CD4-positive, alpha-beta memory T cell (primary cell): Measurements from ENCODE around the gene KCNG3. TPM values are rescaled to one million over a fixed set of nuclear protein-coding genes. Genes with fewer than 3 reads are reported as not detected.

Experiments used
- CTCF ChIA-PET: fragments of 350-600 bp; sonication (Branson Sonifier 250); formaldehyde crosslinking; loops from one replicate; lab custom pipeline; 2021; ENCODE audit warnings: inconsistent platforms; ENCODE audit not compliant: partially characterized antibody; lab: Charles Lee
- POLR2A ChIA-PET: fragments of 350-600 bp; sonication (Branson Sonifier 250); formaldehyde crosslinking; loops from one replicate; lab custom pipeline; 2021; ENCODE audit not compliant: partially characterized antibody; lab: Charles Lee
- DNase-seq, 5 donors: peaks; one replicate each; pipeline versions ENCODE4 v3.0.0 to v3.0.0-alpha.2; 2020 to 2022; ENCODE audit warnings: mixed read lengths in 1 of 5
- H3K27ac ChIP-seq: one replicate; pipeline ENCODE4 v1.7.0; 2013; ENCODE audit warnings: low read depth, low read length
- H3K27me3 ChIP-seq: 2 replicates; pipeline ENCODE4 v1.7.0; 2013; ENCODE audit warnings: mild to moderate bottlenecking, low read length, moderate library complexity; ENCODE audit not compliant: insufficient read depth
- H3K36me3 ChIP-seq: 2 replicates; pipeline ENCODE4 v1.7.0; 2013; ENCODE audit warnings: mild to moderate bottlenecking, low read length, moderate library complexity; ENCODE audit not compliant: insufficient read depth
- H3K4me1 ChIP-seq: 2 replicates; pipeline ENCODE4 v1.7.0; 2013; ENCODE audit warnings: mild to moderate bottlenecking, low read length, moderate library complexity; ENCODE audit not compliant: insufficient read depth
- H3K4me3 ChIP-seq, 2 donors: one replicate each; pipeline ENCODE4 v1.7.0; 2013; ENCODE audit warnings: low read length in 2 of 2, mild to moderate bottlenecking in 1 of 2
- H3K9me3 ChIP-seq, 2 donors: one replicate each; pipeline ENCODE4 v1.7.0; 2013; ENCODE audit warnings: low read length in 2 of 2, control low read depth in 1 of 2; ENCODE audit not compliant: control insufficient read depth in 1 of 2
- H3K27ac Mint-ChIP-seq, 7 donors: one replicate each; pipeline ENCODE4 v1.8.0; 2020 to 2021; ENCODE audit warnings: mixed read lengths in 7 of 7, mild to moderate bottlenecking in 6 of 7, inconsistent platforms in 3 of 7, moderate library complexity in 3 of 7
- H3K27me3 Mint-ChIP-seq, 2 donors: one replicate each; pipeline ENCODE4 v1.8.0; 2020 to 2021; ENCODE audit warnings: mixed read lengths in 2 of 2
- H3K36me3 Mint-ChIP-seq, 2 donors: one replicate each; pipeline ENCODE4 v1.8.0; 2020 to 2021; ENCODE audit warnings: mixed read lengths in 2 of 2, inconsistent platforms in 1 of 2, mild to moderate bottlenecking in 1 of 2
- H3K4me1 Mint-ChIP-seq, 4 donors: one replicate each; pipeline ENCODE4 v1.8.0; 2020 to 2021; ENCODE audit warnings: mixed read lengths in 4 of 4, mild to moderate bottlenecking in 1 of 4
- H3K4me3 Mint-ChIP-seq, 8 donors: one replicate each; pipeline ENCODE4 v1.8.0; 2020 to 2021; ENCODE audit warnings: mixed read lengths in 8 of 8, mild to moderate bottlenecking in 7 of 8, moderate library complexity in 6 of 8, inconsistent platforms in 3 of 8
- H3K9me3 Mint-ChIP-seq, 8 donors: one replicate each; pipeline ENCODE4 v1.8.0; 2020 to 2021; ENCODE audit warnings: mixed read lengths in 8 of 8, mild to moderate bottlenecking in 5 of 8, inconsistent platforms in 3 of 8, moderate library complexity in 1 of 8
- intact Hi-C: fragments of 100-400 bp; cut with micrococcal nuclease; formaldehyde crosslinking; loops from one replicate; pipeline ENCODE4 v1.15.1; 2023
- polyA plus RNA-seq, 2 donors: library from polyadenylated mRNA; unstranded; fragments of 300-500 nt; fragmentation: Illumina TruSeq; gene quantifications; one replicate each; pipeline ENCODE4 v1.2.3, GENCODE V29; 2021
- total RNA-seq, 2 experiments: library from RNA; stranded (reverse); gene quantifications; one replicate each; pipeline ENCODE4 v1.2.3, GENCODE V29; 2021

KCNG3 gene
- total and polyA plus RNA-seq, 4 experiments from 2014 or later, result not detected

DNA sequence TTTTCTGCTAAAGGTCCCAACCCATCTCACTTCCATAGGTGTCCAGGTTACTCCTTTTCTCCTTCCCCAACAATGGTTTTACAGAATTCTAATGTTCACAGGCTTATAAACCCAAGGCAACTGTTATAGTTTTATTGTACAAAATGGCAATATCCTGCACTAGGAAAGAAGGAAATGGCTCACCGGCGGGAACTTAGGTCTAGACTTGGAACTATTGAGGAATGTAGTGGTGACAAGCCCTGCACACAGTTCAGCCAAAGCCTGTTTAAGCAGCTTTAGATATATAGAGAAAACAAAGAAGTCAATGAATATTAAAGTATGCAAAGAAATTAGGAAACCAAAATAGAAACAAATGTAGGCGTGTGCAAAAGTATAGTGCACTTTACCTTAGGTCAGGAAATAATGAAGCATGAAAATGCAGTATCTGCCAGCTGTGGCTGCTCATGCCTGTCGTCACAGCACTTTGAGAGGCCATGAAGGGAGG is 22.7 kb upstream of the KCNG3 start:
- intact Hi-C loops, result no loop called here
- H3K27ac ChIP-seq, result no peak overlapping the region
- no peaks in the 10 kb centered on the region for H3K27me3 ChIP-seq
- no peaks in the 10 kb centered on the region for H3K9me3 ChIP-seq
- CTCF ChIA-PET, result interaction anchor here (1.9 kb wide), 1 partner anchor 147 kb away, joined by 7 read pairs; no protein-coding TSS in a partner anchor
- DNase-seq, result no peak
- no peaks in the 10 kb centered on the region for H3K36me3 ChIP-seq
- Mint-ChIP-seq H3K36me3 (no peaks in the 10 kb centered on the region), H3K4me3 (no peak overlapping the region), H3K27ac (no peak overlapping the region), H3K9me3 (no peaks in the 10 kb centered on the region), H3K4me1 (no peaks in the 10 kb centered on the region), H3K27me3 (no peaks in the 10 kb centered on the region)
- POLR2A ChIA-PET, result no interaction called here
- no peak overlapping the region for H3K4me3 ChIP-seq
- H3K4me1 ChIP-seq, result no peaks in the 10 kb centered on the region

DNA sequence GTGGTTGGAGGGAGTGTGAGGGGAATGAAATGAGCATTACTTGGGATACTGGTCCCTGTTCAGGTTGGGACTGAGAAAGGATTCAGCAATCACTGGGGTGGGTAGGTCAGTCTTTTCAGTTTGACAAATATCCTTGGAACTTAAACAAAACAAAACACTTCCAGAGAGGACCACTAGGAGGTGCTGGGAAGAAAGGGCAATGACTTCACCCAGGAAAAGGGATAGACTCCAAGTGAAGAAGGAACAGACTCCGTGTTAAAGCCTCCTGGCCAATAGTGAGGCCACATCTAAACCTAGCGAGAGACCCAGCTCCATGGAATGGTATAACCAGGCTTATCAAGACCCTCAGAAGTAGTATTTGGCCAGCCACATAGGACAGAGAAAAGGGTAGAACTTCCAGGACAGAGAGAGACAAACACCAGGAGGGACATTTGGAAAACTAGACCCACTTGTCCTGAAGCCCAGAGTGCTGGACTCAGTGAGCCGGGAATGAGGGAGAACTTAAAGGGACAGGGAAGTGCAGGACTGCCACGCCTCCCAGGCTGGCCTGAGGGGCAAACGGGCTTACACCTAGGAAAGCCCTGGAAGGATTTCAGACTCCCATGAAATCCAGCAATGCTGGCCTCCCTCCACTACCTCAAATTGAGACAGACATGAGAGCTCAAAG is 19.6 kb upstream of the KCNG3 start:
- Histone ChIP-seq H3K9me3 (no peaks in the 10 kb centered on the region), H3K4me1 (no peaks in the 10 kb centered on the region), H3K36me3 (no peaks in the 10 kb centered on the region), H3K27me3 (no peaks in the 10 kb centered on the region), H3K27ac (no peak overlapping the region), H3K4me3 (no peak overlapping the region)
- CTCF ChIA-PET, result interaction anchor here (1.0 to 2.2 kb wide), 3 partner anchors 14 to 150 kb away, joined by 3 to 10 read pairs (median 3); no protein-coding TSS in a partner anchor
- Mint-ChIP-seq H3K36me3 (no peaks in the 10 kb centered on the region), H3K4me1 (peaks cover 0 to 5% (median 3%) of the 10 kb centered on the region in 4 donors), H3K9me3 (no peaks in the 10 kb centered on the region), H3K4me3 (no peak overlapping the region), H3K27me3 (peaks cover 0 to 5% of the 10 kb centered on the region in 2 donors), H3K27ac (no peak overlapping the region)
- intact Hi-C loops, result loop anchor here (1.0 kb wide), 1 partner anchor 150 kb away; no protein-coding TSS in a partner anchor
- POLR2A ChIA-PET, result no interaction called here
- peak in 2 of 5 donors; percentile 7 to 14 for DNase-seq

DNA sequence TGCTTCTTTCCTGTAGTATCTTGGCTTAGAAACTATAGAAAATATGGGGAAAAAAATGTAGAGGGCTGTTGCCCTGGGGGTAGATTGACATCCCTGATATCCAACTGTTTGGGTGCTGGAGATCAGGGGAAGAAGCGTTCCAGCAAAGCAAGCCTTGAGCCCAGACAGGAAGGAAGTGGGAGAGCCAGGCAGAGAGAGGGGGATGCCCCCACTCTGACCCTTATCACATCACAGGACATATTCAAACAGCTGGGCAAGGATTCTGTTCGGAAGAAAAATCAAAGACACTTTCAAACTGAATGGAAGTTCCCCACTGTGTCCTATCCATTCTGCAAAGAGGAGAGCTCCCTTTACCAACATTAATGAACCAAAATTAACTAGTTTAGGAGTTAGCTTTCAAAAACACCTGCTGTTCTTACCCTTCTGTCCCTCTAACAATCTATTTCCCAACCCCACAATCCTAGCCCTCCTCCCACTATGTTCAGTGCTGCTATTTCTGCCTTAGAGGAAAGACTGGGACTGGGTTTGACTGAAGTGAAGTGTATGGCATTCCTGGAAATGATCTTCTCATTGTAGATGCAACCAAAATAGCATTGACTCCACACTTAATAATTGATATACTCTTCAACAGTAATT is 16.9 kb upstream of the KCNG3 start:
- no peak overlapping the region for H3K27ac ChIP-seq
- H3K4me3 ChIP-seq, result no peak overlapping the region
- CTCF ChIA-PET, result interaction anchor here (0.6 kb wide), 1 partner anchor 62 kb away, joined by 3 read pairs; no protein-coding TSS in a partner anchor
- H3K36me3 Mint-ChIP-seq, result no peaks in the 10 kb centered on the region
- intact Hi-C loops, result no loop called here
- H3K4me1 ChIP-seq, result no peaks in the 10 kb centered on the region
- no peaks in the 10 kb centered on the region for H3K9me3 Mint-ChIP-seq
- H3K36me3 ChIP-seq, result no peaks in the 10 kb centered on the region
- H3K4me1 Mint-ChIP-seq, result peaks cover 0 to 5% (median 3%) of the 10 kb centered on the region in 4 donors
- no peak for DNase-seq
- no peaks in the 10 kb centered on the region for H3K27me3 ChIP-seq
- H3K4me3 Mint-ChIP-seq, result no peak overlapping the region
- H3K27me3 Mint-ChIP-seq, result peaks cover 0 to 9% of the 10 kb centered on the region in 2 donors
- H3K9me3 ChIP-seq, result no peaks in the 10 kb centered on the region
- POLR2A ChIA-PET, result no interaction called here
- no peak overlapping the region for H3K27ac Mint-ChIP-seq

DNA sequence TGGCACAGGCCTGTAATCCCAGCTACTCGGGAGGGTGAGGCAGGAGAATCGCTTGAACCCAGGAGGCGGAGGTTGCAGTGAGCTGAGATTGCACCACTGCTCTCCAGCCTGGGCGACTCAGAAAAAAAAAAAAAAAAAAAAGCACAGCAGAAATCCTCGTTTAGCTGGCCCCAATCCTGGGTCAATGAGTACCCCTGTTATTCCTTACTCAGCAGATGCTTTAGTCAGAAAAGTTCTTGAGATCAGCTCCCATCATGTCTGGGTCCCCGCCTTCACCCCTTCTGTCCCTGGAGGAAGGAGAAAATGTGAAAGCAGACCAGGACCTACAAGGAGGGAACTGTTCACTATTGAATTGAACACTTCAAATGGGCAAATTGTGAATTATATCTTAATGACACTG is 16.4 kb upstream of the KCNG3 start:
- no peaks in the 10 kb centered on the region for H3K9me3 Mint-ChIP-seq
- Histone ChIP-seq H3K36me3 (no peaks in the 10 kb centered on the region), H3K4me3 (no peak overlapping the region), H3K4me1 (no peaks in the 10 kb centered on the region), H3K9me3 (no peaks in the 10 kb centered on the region), H3K27me3 (no peaks in the 10 kb centered on the region), H3K27ac (no peak overlapping the region)
- peaks cover 0 to 9% of the 10 kb centered on the region in 2 donors for H3K27me3 Mint-ChIP-seq
- POLR2A ChIA-PET, result no interaction called here
- no peak for DNase-seq
- H3K36me3 Mint-ChIP-seq, result no peaks in the 10 kb centered on the region
- CTCF ChIA-PET, result interaction anchor here (0.6 kb wide), 1 partner anchor 62 kb away, joined by 3 read pairs; no protein-coding TSS in a partner anchor
- H3K27ac Mint-ChIP-seq, result no peak overlapping the region
- H3K4me1 Mint-ChIP-seq, result peaks cover 0 to 7% (median 3%) of the 10 kb centered on the region in 4 donors
- intact Hi-C loops, result no loop called here
- H3K4me3 Mint-ChIP-seq, result no peak overlapping the region

DNA sequence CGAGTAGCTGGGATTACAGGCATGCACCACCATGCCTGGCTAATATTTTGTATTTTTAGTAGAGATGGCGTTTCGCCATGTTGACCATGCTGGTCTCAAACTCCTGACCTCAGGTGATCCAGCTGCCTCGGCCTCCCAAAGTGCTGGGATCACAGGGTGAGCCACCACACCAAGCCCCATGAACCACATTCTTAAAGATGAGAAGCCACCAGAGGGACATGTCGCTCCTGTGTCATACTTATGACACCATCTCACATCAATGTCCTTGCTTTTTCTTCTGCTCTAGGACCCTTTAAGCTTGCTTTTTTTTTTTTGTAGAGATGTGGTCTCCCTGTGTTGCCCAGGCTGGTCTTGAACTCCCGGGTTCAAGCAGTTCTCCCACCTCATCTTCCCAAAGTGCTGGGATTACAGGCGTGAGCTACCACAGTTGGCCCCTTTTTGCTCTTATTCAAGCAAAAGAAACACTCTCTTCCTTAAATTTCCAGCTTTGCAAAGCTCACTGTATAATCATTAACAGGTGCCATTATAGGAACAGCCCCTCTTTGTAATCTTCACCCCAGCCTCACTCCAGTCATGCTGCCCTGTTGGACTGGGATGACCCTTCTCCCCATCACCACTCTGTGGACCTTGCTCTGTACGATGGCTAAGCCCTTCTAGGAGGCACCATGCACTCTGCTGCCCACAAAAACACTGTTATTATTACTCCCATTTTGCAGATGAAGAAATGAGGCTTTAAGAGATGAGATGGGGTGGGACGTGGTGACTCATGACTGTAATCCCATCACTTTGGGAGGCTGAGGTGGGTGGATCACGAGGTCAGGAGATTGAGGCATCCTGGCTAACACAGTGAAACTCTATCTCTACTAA is 10.8 kb upstream of the KCNG3 start:
- Mint-ChIP-seq H3K9me3 (peaks cover 0 to 3% (median 0%) of the 10 kb centered on the region in 8 donors), H3K27me3 (peaks cover 0 to 6% of the 10 kb centered on the region in 2 donors), H3K36me3 (no peaks in the 10 kb centered on the region), H3K4me1 (peaks cover 0 to 2% (median 0%) of the 10 kb centered on the region in 4 donors), H3K4me3 (no peak overlapping the region), H3K27ac (no peak overlapping the region)
- H3K9me3 ChIP-seq, result no peaks in the 10 kb centered on the region
- H3K27ac ChIP-seq, result no peak overlapping the region
- H3K4me3 ChIP-seq, result no peak overlapping the region
- no peaks in the 10 kb centered on the region for H3K36me3 ChIP-seq
- ChIA-PET POLR2A (no interaction called here), CTCF (interaction anchor here (0.8 to 1.6 kb wide), 3 partner anchors 8 to 159 kb away, joined by 3 to 5 read pairs (median 4); partner anchors contain the start of gene KCNG3)
- intact Hi-C loops, result no loop called here
- DNase-seq, result no peak
- no peaks in the 10 kb centered on the region for H3K27me3 ChIP-seq
- no peaks in the 10 kb centered on the region for H3K4me1 ChIP-seq

DNA sequence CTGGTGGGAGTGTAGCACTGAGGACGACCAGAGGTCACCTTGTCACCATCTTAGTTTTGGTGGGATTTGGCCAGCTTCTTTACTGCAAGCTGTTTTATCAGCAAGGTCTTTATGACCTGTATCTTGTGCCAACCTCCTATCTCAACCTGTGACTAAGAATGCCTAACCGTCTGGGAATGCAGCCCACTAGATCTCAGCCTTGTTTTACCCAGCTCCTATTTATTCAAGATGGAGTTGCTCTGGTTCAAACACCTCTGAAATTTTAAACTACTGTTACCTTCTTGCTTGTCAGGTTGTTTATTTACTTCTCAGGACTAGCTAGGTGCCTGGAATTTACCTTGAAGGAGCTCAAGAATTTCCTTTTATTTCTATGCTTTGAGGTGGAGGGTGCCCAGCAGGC is 9.5 kb upstream of the KCNG3 start:
- no peaks in the 10 kb centered on the region for H3K4me1 ChIP-seq
- H3K4me3 ChIP-seq, result no peak overlapping the region
- intact Hi-C loops, result no loop called here
- no peaks in the 10 kb centered on the region for H3K36me3 ChIP-seq
- H3K27ac ChIP-seq, result no peak overlapping the region
- Mint-ChIP-seq H3K9me3 (peaks cover 0 to 3% (median 0%) of the 10 kb centered on the region in 8 donors), H3K4me1 (peaks cover 0 to 2% (median 0%) of the 10 kb centered on the region in 4 donors), H3K27me3 (peaks cover 0 to 7% of the 10 kb centered on the region in 2 donors), H3K36me3 (no peaks in the 10 kb centered on the region), H3K4me3 (no peak overlapping the region), H3K27ac (no peak overlapping the region)
- CTCF ChIA-PET, result interaction anchor here (1.6 kb wide), 1 partner anchor 160 kb away, joined by 5 read pairs; no protein-coding TSS in a partner anchor
- H3K9me3 ChIP-seq, result no peaks in the 10 kb centered on the region
- POLR2A ChIA-PET, result no interaction called here
- no peaks in the 10 kb centered on the region for H3K27me3 ChIP-seq
- DNase-seq, result no peak
